Thyroid gland (tissue), 4 donors: ENCODE data around the gene ARHGAP35. TPM values are rescaled to one million over a fixed set of nuclear protein-coding genes. Genes with fewer than 3 reads are reported as not detected.

Experiments used
- DNase-seq, 2 donors: peaks; one replicate each; pipeline ENCODE4 v3.0.0-alpha.2; 2019
- H3K27ac ChIP-seq, 3 donors: fragments of 200-600 bp; sonication (generic); 1 replicate in 2 of 3; 2 replicates in 1 of 3; pipeline ENCODE4 v1.5.1; 2016 to 2019; ENCODE audit warnings: mild to moderate bottlenecking in 1 of 3, moderate library complexity in 1 of 3
- H3K27me3 ChIP-seq: fragments of 200-600 bp; sonication (generic); one replicate; pipeline ENCODE4 v1.5.1; 2019
- H3K36me3 ChIP-seq, 2 donors: fragments of 200-600 bp; sonication (generic); one replicate each; pipeline ENCODE4 v1.5.1; 2016 to 2019
- H3K4me1 ChIP-seq, 2 donors: fragments of 200-600 bp; sonication (generic); one replicate each; pipeline ENCODE4 v1.5.1; 2017 to 2019
- H3K4me3 ChIP-seq, 3 donors: fragments of 200-600 bp; sonication (generic); replicated peaks in 1 of 3; 1 replicate in 2 of 3; 2 replicates in 1 of 3; pipeline ENCODE4 v1.5.1; 2016; ENCODE audit warnings: mild to moderate bottlenecking in 1 of 3
- H3K9me3 ChIP-seq: fragments of 200-600 bp; sonication (generic); one replicate; pipeline ENCODE4 v1.5.1; 2017
- CTCF ChIP-seq, 6 experiments: fragments of 200-600 bp in 3 of 6; fragments of 450-650 bp in 3 of 6; sonication (generic) in 3 of 6; IDR thresholded peaks; one replicate each; pipeline ENCODE4 v1.5.1; 2016 to 2019; ENCODE audit warnings: antibody characterized with exemption in 6 of 6, mild to moderate bottlenecking in 2 of 6, inconsistent platforms in 1 of 6, moderate library complexity in 1 of 6
- POLR2A ChIP-seq, 2 donors: fragments of 450-650 bp; IDR thresholded peaks; one replicate each; pipeline ENCODE4 v1.6.1; 2017; ENCODE audit warnings: antibody characterized with exemption in 2 of 2, mild to moderate bottlenecking in 2 of 2, moderate library complexity in 1 of 2
- WGBS, 2 donors: methylation state at CpG; one replicate each; pipeline ENCODE4 v1.1.5; 2017; 5-methylcytosine and 5-hydroxymethylcytosine counted together
- intact Hi-C: fragments of 100-400 bp; cut with DNase I; formaldehyde crosslinking; loops from one replicate; pipeline ENCODE4 v1.15.1; 2023
- total RNA-seq, 4 donors: library from RNA; depleted of rRNA; stranded (reverse); fragments of >200 nt; gene quantifications; one replicate each; pipeline ENCODE4 v1.2.3, GENCODE V29; 2016

The ARHGAP35 gene
- total RNA-seq, 4 donors from 2014 or later, result 51.2 to 82.9 (median 67.0) TPM

GRCh38 chr19:46903458-46903857, 42.7 kb downstream of the ARHGAP35 start:
- H3K9me3 ChIP-seq, result no peaks in the 10 kb centered on the region
- no peak for TF ChIP-seq POLR2A (IDR thresholded peaks at IDR 0.05)
- TF ChIP-seq CTCF (IDR thresholded peaks at IDR 0.05), result no peak
- WGBS, 2 donors, result 36 to 39% methylated on average over 3 of the region's 3 CpGs
- H3K36me3 ChIP-seq, result no peaks in the 10 kb centered on the region
- H3K27ac ChIP-seq, result peak overlapping the region in 2 of 3 donors; percentile 51 to 66
- peaks cover 69 to 70% of the 10 kb centered on the region in 2 donors for H3K4me1 ChIP-seq
- no peak overlapping the region for H3K4me3 ChIP-seq
- DNase-seq, result no peak
- no peaks in the 10 kb centered on the region for H3K27me3 ChIP-seq
- intact Hi-C loops, result no loop called here

GRCh38 chr19:46904114-46905060, 43.6 kb downstream of the ARHGAP35 start:
- DNase-seq, result no peak
- Histone ChIP-seq H3K36me3 (no peaks in the 10 kb centered on the region), H3K9me3 (no peaks in the 10 kb centered on the region), H3K4me3 (no peak overlapping the region), H3K27me3 (no peaks in the 10 kb centered on the region), H3K27ac (peak overlapping the region in 2 of 3 donors; percentile 53 to 66), H3K4me1 (peaks cover 65 to 69% of the 10 kb centered on the region in 2 donors)
- intact Hi-C loops, result no loop called here
- TF ChIP-seq POLR2A (IDR thresholded peaks at IDR 0.05) (no peak), CTCF (IDR thresholded peaks at IDR 0.05) (no peak)
- WGBS, 2 donors, result 80 to 85% methylated on average over 16 of the region's 16 CpGs

GRCh38 chr19:46906221-46906620, 45.4 kb downstream of the ARHGAP35 start:
- no peaks in the 10 kb centered on the region for H3K36me3 ChIP-seq
- no peak overlapping the region for H3K27ac ChIP-seq
- H3K4me3 ChIP-seq, result no peak overlapping the region
- H3K27me3 ChIP-seq, result no peaks in the 10 kb centered on the region
- TF ChIP-seq CTCF (IDR thresholded peaks at IDR 0.05) (no peak), POLR2A (IDR thresholded peaks at IDR 0.05) (no peak)
- H3K9me3 ChIP-seq, result no peaks in the 10 kb centered on the region
- 87 to 98% methylated on average over 2 of the region's 2 CpGs for WGBS, 2 donors
- DNase-seq, result no peak
- peaks cover 56 to 62% of the 10 kb centered on the region in 2 donors for H3K4me1 ChIP-seq
- intact Hi-C loops, result no loop called here

DNA sequence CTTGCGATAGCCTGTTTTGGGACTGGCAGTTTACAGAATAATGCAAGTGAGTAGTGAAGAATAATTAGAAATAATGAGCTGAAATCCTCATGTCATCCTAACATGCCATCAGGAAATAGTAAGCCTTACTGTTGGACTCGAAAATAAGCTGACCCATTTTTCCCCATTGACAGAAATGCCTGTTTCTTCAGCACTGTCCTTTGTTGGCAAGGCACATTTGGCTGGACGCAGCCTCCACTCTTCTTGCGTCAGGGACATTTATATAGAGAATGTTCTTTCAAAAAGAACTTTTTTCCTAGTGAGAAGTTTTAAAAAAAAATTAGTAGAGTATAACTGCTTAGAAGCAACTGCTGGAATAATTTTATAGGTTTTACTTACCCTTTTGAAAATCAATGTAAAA, 47.1 kb downstream of the ARHGAP35 start:
- 70 to 75% methylated on average over 4 of the region's 4 CpGs for WGBS, 2 donors
- intact Hi-C loops, result no loop called here
- Histone ChIP-seq H3K27me3 (no peaks in the 10 kb centered on the region), H3K27ac (peak overlapping the region in 1 of 3 donors; percentile 40), H3K36me3 (no peaks in the 10 kb centered on the region), H3K4me3 (no peak overlapping the region), H3K9me3 (no peaks in the 10 kb centered on the region), H3K4me1 (peaks cover 40 to 55% of the 10 kb centered on the region in 2 donors)
- TF ChIP-seq POLR2A (IDR thresholded peaks at IDR 0.05) (no peak), CTCF (IDR thresholded peaks at IDR 0.05) (no peak)
- peak; percentile 25 to 29 for DNase-seq

DNA sequence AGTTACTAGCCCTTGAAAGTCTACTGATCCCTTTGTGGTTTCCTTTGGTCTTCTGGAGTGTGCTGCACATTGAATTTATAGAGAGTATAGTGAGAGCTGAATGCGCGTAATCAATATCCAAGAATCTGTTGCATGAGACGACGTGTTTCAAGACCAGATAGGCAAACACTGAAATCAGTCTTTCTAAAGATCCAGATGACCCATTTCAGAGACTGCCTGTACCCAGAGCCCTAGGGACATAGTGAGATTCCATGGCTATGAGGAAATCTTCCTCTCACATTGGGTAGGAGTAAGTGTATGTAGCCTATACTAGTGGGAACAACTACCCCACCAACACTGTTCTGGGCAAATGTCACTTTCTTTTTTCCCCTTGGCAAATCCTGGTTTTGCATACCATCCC, 48.6 kb downstream of the ARHGAP35 start:
- Histone ChIP-seq H3K27me3 (no peaks in the 10 kb centered on the region), H3K27ac (no peak overlapping the region), H3K9me3 (no peaks in the 10 kb centered on the region), H3K4me3 (no peak overlapping the region), H3K36me3 (no peaks in the 10 kb centered on the region), H3K4me1 (peaks cover 43 to 55% of the 10 kb centered on the region in 2 donors)
- intact Hi-C loops, result no loop called here
- TF ChIP-seq POLR2A (IDR thresholded peaks at IDR 0.05) (no peak), CTCF (IDR thresholded peaks at IDR 0.05) (no peak)
- WGBS, 2 donors, result 94 to 96% methylated on average over 4 of the region's 4 CpGs
- DNase-seq, result no peak
